Keratinocyte (primary cell): Measurements from ENCODE around the gene ARHGAP32. TPM values are rescaled to one million over a fixed set of nuclear protein-coding genes. Genes with fewer than 3 reads are reported as not detected.

Source experiments
- DNase-seq: peaks from one replicate; pipeline ENCODE4 v3.0.0-alpha.2; 2011; ENCODE audit warnings: low read depth, missing footprints, low spot score
- FAIRE-seq: peaks from 2 replicates; lab custom pipeline; 2011; peaks lifted over from hg19 to GRCh38; lab: Jason Lieb, UNC
- H2AFZ ChIP-seq: 2 replicates; pipeline ENCODE4 v1.6.0; 2012; ENCODE audit warnings: low read length, control low read depth, inconsistent platforms; ENCODE audit not compliant: control insufficient read depth
- H3K27ac ChIP-seq: 2 replicates; pipeline ENCODE4 v1.5.1; 2011; ENCODE audit warnings: low read length; ENCODE audit not compliant: control insufficient read depth, insufficient read depth
- H3K27me3 ChIP-seq: 3 replicates; pipeline ENCODE4 v1.6.0; 2011; ENCODE audit warnings: low read length; ENCODE audit not compliant: control insufficient read depth, insufficient read depth; ENCODE audit errors: extremely low read depth
- H3K36me3 ChIP-seq, 2 experiments: 2 replicates in 1 of 2; 3 replicates in 1 of 2; pipeline ENCODE4 v1.5.1; 2011; ENCODE audit warnings: low read length in 2 of 2, mild to moderate bottlenecking in 1 of 2; ENCODE audit not compliant: control insufficient read depth in 2 of 2, insufficient read depth in 2 of 2; ENCODE audit errors: extremely low read depth in 1 of 2
- H3K4me1 ChIP-seq: 3 replicates; pipeline ENCODE4 v1.5.1; 2011; ENCODE audit warnings: low read length; ENCODE audit not compliant: control insufficient read depth, insufficient read depth; ENCODE audit errors: extremely low read depth
- H3K4me2 ChIP-seq: 3 replicates; pipeline ENCODE4 v1.6.0; 2011; ENCODE audit warnings: low read depth, low read length; ENCODE audit not compliant: control insufficient read depth, insufficient read depth; ENCODE audit errors: extremely low read depth
- H3K4me3 ChIP-seq, 3 experiments: fragments of 200-600 bp in 1 of 3; sonication (generic) in 1 of 3; 2 replicates in 2 of 3; 3 replicates in 1 of 3; pipeline ENCODE4 v1.5.1; 2011 to 2016; ENCODE audit warnings: low read length in 3 of 3, mild to moderate bottlenecking in 3 of 3, control low read depth in 2 of 3, inconsistent platforms in 1 of 3, low read depth in 1 of 3, mixed read lengths in 1 of 3, mixed run types in 1 of 3, moderate library complexity in 1 of 3; ENCODE audit not compliant: control insufficient read depth in 2 of 3, insufficient read depth in 2 of 3; ENCODE audit errors: extremely low read depth in 1 of 3
- H3K79me2 ChIP-seq: 2 replicates; pipeline ENCODE4 v1.6.0; 2012; ENCODE audit warnings: low read length; ENCODE audit not compliant: control insufficient read depth, insufficient read depth
- H3K9ac ChIP-seq: 3 replicates; pipeline ENCODE4 v1.6.0; 2011; ENCODE audit warnings: low read length; ENCODE audit not compliant: control insufficient read depth, insufficient read depth; ENCODE audit errors: extremely low read depth
- H3K9me1 ChIP-seq: 3 replicates; pipeline ENCODE4 v1.6.0; 2011; ENCODE audit warnings: low read length; ENCODE audit not compliant: control insufficient read depth, insufficient read depth; ENCODE audit errors: extremely low read depth
- H3K9me3 ChIP-seq: 2 replicates; pipeline ENCODE4 v1.5.1; 2012; ENCODE audit warnings: low read depth, low read length; ENCODE audit not compliant: control insufficient read depth
- H4K20me1 ChIP-seq: 3 replicates; pipeline ENCODE4 v1.6.0; 2011; ENCODE audit warnings: low read length; ENCODE audit not compliant: control insufficient read depth, insufficient read depth; ENCODE audit errors: extremely low read depth
- EZH2 ChIP-seq: IDR thresholded peaks from one replicate; pipeline ENCODE4 v1.6.1; 2012; ENCODE audit warnings: inconsistent platforms, mild to moderate bottlenecking, low read length, moderate library complexity
- dilution Hi-C: fragments of 300-500 bp; cut with MboI; formaldehyde crosslinking; loops from one replicate; pipeline ENCODE4 v1.7.0; 2020; ENCODE audit warnings: low sequenced_read_pairs; ENCODE audit not compliant: extremely low pct_ligation_motif_present
- polyA plus RNA-seq, 5 experiments: library from polyadenylated mRNA; depleted of rRNA in 3 of 5; stranded (reverse) in 3 of 5; stranded (forward) in 1 of 5; unstranded in 1 of 5; fragments of >200 nt; gene quantifications; 1 replicate in 1 of 5; 2 replicates in 3 of 5; 3 replicates in 1 of 5; pipeline versions ENCODE4 v1.2.1 to v1.2.3, GENCODE V29; 2011 to 2012; ENCODE audit warnings: missing spikeins in 2 of 5, low read depth in 1 of 5, low replicate concordance in 1 of 5
- TF ChIP-seq, protein P1 (sequence below), 3 experiments: IDR thresholded peaks in 1 of 3; conservative IDR thresholded peaks in 1 of 3; optimal IDR thresholded peaks in 1 of 3; 2 replicates in 2 of 3; 3 replicates in 1 of 3; pipeline versions ENCODE3 to v1.5.1; 2011; ENCODE audit warnings: low read length in 3 of 3, mild to moderate bottlenecking in 3 of 3, moderate library complexity in 2 of 3, control low read depth in 1 of 3, inconsistent platforms in 1 of 3; ENCODE audit not compliant: insufficient read depth in 2 of 3; ENCODE audit errors: extremely low read depth in 1 of 3

ARHGAP32 gene
- polyA plus RNA-seq, 1 donor (not counting 4 experiments of a cell fraction or from before 2014, with no cell fraction given), result 10.8 TPM

DNA sequence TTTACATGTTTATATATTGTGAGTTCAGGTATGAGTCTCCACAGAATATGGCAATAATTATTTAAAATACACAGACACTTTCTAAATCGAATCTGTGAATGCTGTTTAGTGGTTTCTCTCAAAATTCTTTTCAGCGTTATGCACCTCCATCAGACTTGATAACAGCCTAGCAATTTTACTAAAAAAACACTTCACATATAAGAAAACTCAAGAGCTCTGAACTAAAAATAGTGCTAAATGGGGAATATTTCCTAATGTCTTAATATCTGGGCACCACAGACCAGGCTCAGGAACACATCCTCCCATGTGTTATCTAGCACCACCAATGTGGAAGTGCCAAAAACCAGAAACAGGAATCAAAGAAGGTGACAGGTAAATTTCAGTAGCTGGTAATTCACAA is 47.9 kb downstream of the ARHGAP32 start:
- H3K4me3 ChIP-seq, result no peak overlapping the region
- FAIRE-seq (no peak), DNase-seq (no peak)
- no peak for TF ChIP-seq EZH2
- TF ChIP-seq, protein P1, sequence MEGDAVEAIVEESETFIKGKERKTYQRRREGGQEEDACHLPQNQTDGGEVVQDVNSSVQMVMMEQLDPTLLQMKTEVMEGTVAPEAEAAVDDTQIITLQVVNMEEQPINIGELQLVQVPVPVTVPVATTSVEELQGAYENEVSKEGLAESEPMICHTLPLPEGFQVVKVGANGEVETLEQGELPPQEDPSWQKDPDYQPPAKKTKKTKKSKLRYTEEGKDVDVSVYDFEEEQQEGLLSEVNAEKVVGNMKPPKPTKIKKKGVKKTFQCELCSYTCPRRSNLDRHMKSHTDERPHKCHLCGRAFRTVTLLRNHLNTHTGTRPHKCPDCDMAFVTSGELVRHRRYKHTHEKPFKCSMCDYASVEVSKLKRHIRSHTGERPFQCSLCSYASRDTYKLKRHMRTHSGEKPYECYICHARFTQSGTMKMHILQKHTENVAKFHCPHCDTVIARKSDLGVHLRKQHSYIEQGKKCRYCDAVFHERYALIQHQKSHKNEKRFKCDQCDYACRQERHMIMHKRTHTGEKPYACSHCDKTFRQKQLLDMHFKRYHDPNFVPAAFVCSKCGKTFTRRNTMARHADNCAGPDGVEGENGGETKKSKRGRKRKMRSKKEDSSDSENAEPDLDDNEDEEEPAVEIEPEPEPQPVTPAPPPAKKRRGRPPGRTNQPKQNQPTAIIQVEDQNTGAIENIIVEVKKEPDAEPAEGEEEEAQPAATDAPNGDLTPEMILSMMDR (optimal IDR thresholded peaks at IDR 0.05 in 1 of 3, IDR thresholded peaks at IDR 0.05 in 1 of 3, conservative IDR thresholded peaks at IDR 0.05 in 1 of 3; ENCODE audit: extremely low read depth in 1 of 3, insufficient read depth in 2 of 3, low read length in 3 of 3), result no peak
- no peaks in the 10 kb centered on the region for H3K27me3 ChIP-seq
- dilution Hi-C loops, result no loop called here
- no peak overlapping the region for H2AFZ ChIP-seq
- H3K79me2 ChIP-seq, result peaks cover 52% of the 10 kb centered on the region
- H3K36me3 ChIP-seq, result peaks cover 0 to 4% of the 10 kb centered on the region in 2 experiments
- no peaks in the 10 kb centered on the region for H3K9me3 ChIP-seq
- no peaks in the 10 kb centered on the region for H3K9me1 ChIP-seq
- H3K9ac ChIP-seq, result no peak overlapping the region
- peaks cover 44% of the 10 kb centered on the region for H3K4me1 ChIP-seq
- H3K27ac ChIP-seq, result peak overlapping the region; percentile 95
- peak overlapping the region; percentile 92 for H3K4me2 ChIP-seq
- no peaks in the 10 kb centered on the region for H4K20me1 ChIP-seq

DNA sequence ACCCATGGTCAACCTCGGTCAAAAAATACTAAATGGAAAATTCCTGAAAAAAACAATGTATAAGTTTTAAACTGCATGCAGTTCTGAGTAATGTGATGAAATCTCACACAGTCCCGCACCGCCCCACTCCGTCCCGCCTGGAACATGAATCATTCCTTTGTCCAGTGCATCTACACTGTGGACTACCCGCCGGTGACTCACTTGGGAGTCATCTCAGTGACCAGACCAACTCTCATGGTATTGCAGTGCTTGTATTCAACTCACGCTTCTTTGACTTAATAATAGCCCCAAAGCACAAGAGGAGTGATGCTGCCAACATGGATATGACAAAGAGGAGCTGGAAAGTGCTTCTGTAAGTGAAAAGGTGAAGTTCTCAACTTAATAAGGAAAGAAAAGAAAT is 48.8 kb downstream of the ARHGAP32 start:
- dilution Hi-C loops, result no loop called here
- H3K27me3 ChIP-seq, result no peaks in the 10 kb centered on the region
- H3K9ac ChIP-seq, result peak overlapping the region; percentile 74
- H3K9me1 ChIP-seq, result no peaks in the 10 kb centered on the region
- H4K20me1 ChIP-seq, result no peaks in the 10 kb centered on the region
- TF ChIP-seq EZH2, result no peak
- TF ChIP-seq, protein P1 (optimal IDR thresholded peaks at IDR 0.05 in 1 of 3, IDR thresholded peaks at IDR 0.05 in 1 of 3, conservative IDR thresholded peaks at IDR 0.05 in 1 of 3; ENCODE audit: extremely low read depth in 1 of 3, insufficient read depth in 2 of 3, low read length in 3 of 3), result no peak
- DNase-seq, result peak; percentile 80
- peak overlapping the region in 2 of 3 experiments; percentile 32 to 48 for H3K4me3 ChIP-seq
- H3K36me3 ChIP-seq, result peaks cover 0 to 4% of the 10 kb centered on the region in 2 experiments
- H3K27ac ChIP-seq, result peak overlapping the region; percentile 95
- peak overlapping the region; percentile 92 for H3K4me2 ChIP-seq
- peaks cover 46% of the 10 kb centered on the region for H3K79me2 ChIP-seq
- H2AFZ ChIP-seq, result no peak overlapping the region
- H3K9me3 ChIP-seq, result no peaks in the 10 kb centered on the region
- peak; percentile 100 for FAIRE-seq
- H3K4me1 ChIP-seq, result peaks cover 37% of the 10 kb centered on the region
